ENCODE data around the gene HS3ST1.

GRCh38 chr4:11402192-11402591, 26.5 kb downstream of the HS3ST1 start:
- no peak for TF ChIP-seq CTCF (IDR thresholded peaks at IDR 0.05; ENCODE audit: low read depth, low read length)
- TF ChIP-seq EZH2phosphoT487 (IDR thresholded peaks at IDR 0.05; ENCODE audit: low read depth) = no peak

All from OCI-LY3 (cell line).